ENCODE data around the gene ITPK1.

The ITPK1 gene

GRCh38 chr14:92922883-92923743 is 192.6 kb downstream of the ITPK1 start, which contains the start of gene CHGA:
CHGA (plus strand) TSS chr14:92923150; CDS start chr14:92923360, 210 bp downstream.
- peak; percentile 26 for DNase-seq (ENCODE audit: low spot score)

- DNase-seq (ENCODE audit: low spot score): no peak
Measured at GRCh38 chr14:92922155-92922735, 193.5 kb downstream of the ITPK1 start.

GRCh38 chr14:92920001-92920400 is 195.7 kb downstream of the ITPK1 start:
- no peak for DNase-seq (ENCODE audit: low spot score)

- DNase-seq (ENCODE audit: low spot score): no peak
Measured at GRCh38 chr14:92917956-92918355, 197.8 kb downstream of the ITPK1 start.

- no peak for DNase-seq (ENCODE audit: low spot score)
Measured at GRCh38 chr14:92917041-92917940, 198.4 kb downstream of the ITPK1 start.

GRCh38 chr14:92916201-92916600 is 199.5 kb downstream of the ITPK1 start:
- no peak for DNase-seq (ENCODE audit: low spot score)

GRCh38 chr14:92914087-92914656 is 201.6 kb downstream of the ITPK1 start:
- peak; percentile 12 for DNase-seq (ENCODE audit: low spot score)

- DNase-seq (ENCODE audit: low spot score): no peak
Measured at GRCh38 chr14:92907316-92907911, 208.3 kb downstream of the ITPK1 start.

GRCh38 chr14:92906823-92907222 is 208.9 kb downstream of the ITPK1 start:
- DNase-seq (ENCODE audit: low spot score): no peak

- DNase-seq (ENCODE audit: low spot score): no peak
Measured at GRCh38 chr14:92906420-92906819, 209.3 kb downstream of the ITPK1 start.

GRCh38 chr14:92905667-92906066 is 210.1 kb downstream of the ITPK1 start:
- DNase-seq (ENCODE audit: low spot score): no peak

GRCh38 chr14:92903359-92903758 is 212.4 kb downstream of the ITPK1 start:
- DNase-seq (ENCODE audit: low spot score): no peak

GRCh38 chr14:92902726-92903125 is 213.0 kb downstream of the ITPK1 start:
- no peak for DNase-seq (ENCODE audit: low spot score)

- no peak for DNase-seq (ENCODE audit: low spot score)
Measured at GRCh38 chr14:92902191-92902590, 213.5 kb downstream of the ITPK1 start.

- DNase-seq (ENCODE audit: low spot score): peak; percentile 35
Measured at GRCh38 chr14:92900660-92901059, 215.1 kb downstream of the ITPK1 start.

- DNase-seq (ENCODE audit: low spot score): no peak
Measured at GRCh38 chr14:92898566-92899131, 217.1 kb downstream of the ITPK1 start.

- DNase-seq (ENCODE audit: low spot score): no peak
Measured at GRCh38 chr14:92897922-92898565, 217.7 kb downstream of the ITPK1 start.

GRCh38 chr14:92895352-92895878 is 220.3 kb downstream of the ITPK1 start:
- DNase-seq (ENCODE audit: low spot score): no peak

GRCh38 chr14:92892589-92892988 is 223.1 kb downstream of the ITPK1 start:
- DNase-seq (ENCODE audit: low spot score): no peak

GRCh38 chr14:92890830-92891588 is 224.7 kb downstream of the ITPK1 start:
- DNase-seq (ENCODE audit: low spot score): peak; percentile 11
